GM20000 (cell line): ENCODE measurements around the gene SYCP2.

Experiments used
- DNase-seq: peaks from one replicate; pipeline ENCODE4 v3.0.0; 2012; ENCODE audit warnings: low spot score
- CTCF ChIP-seq: IDR thresholded peaks from 2 replicates; pipeline ENCODE4 v1.5.1; 2012; ENCODE audit warnings: mild to moderate bottlenecking, control low read depth; ENCODE audit errors: extremely low read depth, missing control alignments

SYCP2 gene

GRCh38 chr20:59871096-59871495 lies 62.3 kb downstream of the SYCP2 start:
- TF ChIP-seq CTCF, result no peak
- no peak for DNase-seq

GRCh38 chr20:59866338-59866737 lies 67.1 kb downstream of the SYCP2 start:
- no peak for DNase-seq
- no peak for TF ChIP-seq CTCF

- no peak for DNase-seq
- TF ChIP-seq CTCF, result no peak
These were observed 68.7 kb downstream of the SYCP2 start for GRCh38 chr20:59864726-59865125.

- TF ChIP-seq CTCF, result no peak
These were observed 70.4 kb downstream of the SYCP2 start for GRCh38 chr20:59863058-59863457.

GRCh38 chr20:59861401-59861800 lies 72.0 kb downstream of the SYCP2 start:
- no peak for DNase-seq
- TF ChIP-seq CTCF, result no peak

More at GRCh38 chr20:59863058-59863457, 70.4 kb downstream of the SYCP2 start:
- no peak for DNase-seq

GRCh38 chr20:59858425-59858824 lies 75.0 kb downstream of the SYCP2 start:
- no peak for DNase-seq
- TF ChIP-seq CTCF, result no peak

GRCh38 chr20:59857966-59858365 lies 75.5 kb downstream of the SYCP2 start:
- no peak for DNase-seq
- no peak for TF ChIP-seq CTCF
